GM11168 (cell line): ENCODE results near the gene MED27.

Experiments used
- in situ Hi-C: fragments of 300-500 bp; cut with MboI; formaldehyde crosslinking; loops from one replicate; pipeline ENCODE4 v1.12.0; 2022; ENCODE audit warnings: low sequenced_read_pairs; ENCODE audit not compliant: unreplicated experiment

MED27 gene

DNA sequence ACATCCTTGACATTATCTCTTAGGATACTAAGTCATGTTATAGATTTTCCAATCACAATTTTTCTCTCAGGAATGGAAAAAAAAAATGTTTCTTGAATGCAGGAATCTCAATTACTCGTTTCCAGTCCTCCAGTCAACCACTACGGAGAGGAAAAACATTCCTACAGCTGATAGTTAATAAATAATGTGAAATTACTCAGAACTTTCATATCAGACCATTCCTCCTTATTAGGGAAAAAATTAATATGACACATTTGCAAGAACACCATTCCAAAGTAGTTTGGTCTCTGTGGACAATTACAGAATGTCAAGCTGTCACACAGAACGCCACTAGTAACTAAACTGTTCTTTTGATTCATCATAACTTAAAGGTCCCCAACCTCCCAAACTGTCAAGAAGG, 31.5 kb downstream of the MED27 start:
- in situ Hi-C loops = no loop called here

DNA sequence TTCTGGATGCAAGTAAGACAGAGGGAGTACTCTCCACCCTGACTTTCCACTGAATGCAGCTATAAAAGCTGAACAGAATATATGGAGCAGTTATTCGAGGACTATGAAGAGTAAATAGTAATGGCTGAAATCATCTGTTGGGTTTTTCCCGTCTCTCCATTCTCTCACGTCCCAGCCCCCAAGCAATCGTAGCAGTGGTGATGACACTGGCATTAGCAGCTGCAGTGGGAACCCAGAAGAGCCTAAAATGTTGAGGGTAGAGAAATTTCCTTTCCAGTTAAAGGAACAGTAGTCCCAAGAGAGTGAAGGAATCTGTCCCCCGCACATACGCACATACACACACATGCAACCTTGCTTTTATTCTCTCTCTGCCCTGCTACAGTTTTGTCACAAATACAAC, 33.2 kb downstream of the MED27 start:
- in situ Hi-C loops = no loop called here

DNA sequence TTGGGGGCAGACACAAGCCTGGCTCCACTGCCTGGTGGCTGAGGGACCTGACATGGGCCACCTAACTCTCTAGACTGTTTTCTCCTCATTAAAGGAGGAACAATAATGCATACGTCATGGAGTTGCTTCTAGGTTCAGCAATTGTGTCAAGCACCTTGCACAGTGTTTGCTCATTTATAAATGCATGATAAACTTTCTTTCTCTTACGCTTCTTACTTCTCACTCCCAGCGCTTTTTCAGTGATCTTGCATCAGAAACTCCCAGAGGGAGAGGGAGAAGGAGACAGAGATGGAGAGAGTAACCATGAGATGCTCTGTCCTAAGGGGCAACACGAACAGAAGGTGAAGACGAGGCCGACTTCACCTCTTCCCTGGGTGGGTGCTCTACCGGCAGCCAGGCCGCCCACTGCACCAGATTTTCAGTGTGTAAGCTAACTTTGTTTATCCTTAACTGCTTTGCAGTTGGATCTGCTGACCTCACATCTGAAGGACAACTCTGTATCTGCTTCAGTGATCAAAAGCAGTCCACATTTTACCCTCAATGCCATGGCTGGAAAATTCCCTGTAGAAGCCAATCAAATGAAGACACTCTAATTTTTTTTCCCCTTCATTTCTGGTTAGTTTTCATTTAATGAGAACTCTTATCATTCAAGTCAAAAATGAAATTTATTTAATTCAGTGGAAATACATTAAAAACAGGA, 35.3 kb downstream of the MED27 start:
- in situ Hi-C loops = no loop called here

DNA sequence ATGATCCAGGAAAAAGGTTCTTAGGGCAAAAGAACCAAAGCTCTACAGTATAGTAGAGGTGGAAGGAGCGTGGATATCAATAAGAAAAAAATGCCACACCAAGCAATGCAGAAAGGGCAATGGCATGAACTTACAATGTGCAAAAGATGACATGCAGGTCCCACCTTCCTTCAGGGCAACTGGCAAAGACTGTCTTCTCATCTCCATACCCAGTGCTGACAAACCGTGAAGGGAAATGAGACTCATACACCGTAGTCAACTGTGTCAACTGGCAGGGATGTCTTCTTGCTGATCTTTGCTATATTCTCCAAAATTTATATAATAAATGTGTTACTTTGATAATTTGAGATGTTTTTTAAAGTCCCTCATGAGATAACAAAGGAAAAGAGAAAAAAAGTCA, 36.0 kb downstream of the MED27 start:
- in situ Hi-C loops = no loop called here

DNA sequence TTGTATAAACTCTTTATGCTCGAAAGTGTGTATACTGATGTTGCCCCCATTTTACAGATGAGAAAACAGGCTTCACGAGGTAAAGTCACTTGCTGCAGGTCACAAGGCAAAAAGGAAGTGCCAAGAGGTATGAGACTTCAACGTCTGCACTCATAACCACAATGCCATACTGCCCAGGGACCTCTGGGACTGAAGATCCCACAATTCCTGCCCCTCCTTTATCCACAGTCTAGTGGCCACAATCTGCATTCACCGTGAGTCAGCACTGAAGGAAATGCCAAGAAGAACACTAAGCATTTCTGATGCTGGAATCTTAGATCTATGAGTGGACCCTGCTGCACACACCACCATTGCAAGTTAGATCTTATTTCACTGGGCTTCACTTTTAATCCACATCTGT, 37.3 kb downstream of the MED27 start:
- in situ Hi-C loops = no loop called here

DNA sequence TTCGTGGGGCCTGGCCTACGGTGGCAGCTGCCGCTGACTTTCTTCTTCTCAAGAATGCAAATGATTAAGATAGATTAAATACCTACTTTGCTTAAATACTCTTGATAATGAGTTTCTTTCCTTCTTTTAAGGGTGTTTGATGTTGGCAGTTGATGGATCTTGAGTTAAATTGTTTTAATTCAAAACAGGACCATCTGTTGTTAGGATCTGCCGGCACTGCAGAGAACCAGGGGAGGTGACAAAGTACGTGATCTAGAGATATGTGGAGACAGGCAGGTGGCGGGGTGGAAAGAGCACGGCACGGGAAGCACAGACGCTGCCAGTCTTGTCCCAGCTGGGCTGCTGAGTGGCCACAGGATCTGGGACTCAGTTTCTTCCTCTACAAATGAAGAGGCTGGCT, 37.9 kb downstream of the MED27 start:
- in situ Hi-C loops = no loop called here

DNA sequence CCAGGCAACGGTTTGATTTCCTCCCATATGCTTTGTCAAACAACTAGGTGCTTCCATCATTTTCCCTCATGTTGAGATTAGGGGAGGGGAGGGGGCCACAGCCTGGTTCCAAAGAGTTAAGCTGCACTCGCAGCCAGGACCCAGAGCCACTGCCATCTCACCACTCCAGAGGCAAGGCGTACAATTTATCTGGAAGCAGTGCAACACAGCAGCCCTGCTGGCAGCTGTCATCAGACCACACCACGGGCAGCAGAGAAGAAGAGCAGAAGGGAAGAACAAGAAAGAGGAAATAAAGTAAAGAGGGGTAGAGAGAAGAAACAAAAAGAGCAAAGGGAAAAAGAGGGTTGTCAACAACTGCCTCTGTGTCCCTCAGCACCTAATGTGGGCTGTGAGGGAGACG, 38.9 kb downstream of the MED27 start:
- in situ Hi-C loops = no loop called here

DNA sequence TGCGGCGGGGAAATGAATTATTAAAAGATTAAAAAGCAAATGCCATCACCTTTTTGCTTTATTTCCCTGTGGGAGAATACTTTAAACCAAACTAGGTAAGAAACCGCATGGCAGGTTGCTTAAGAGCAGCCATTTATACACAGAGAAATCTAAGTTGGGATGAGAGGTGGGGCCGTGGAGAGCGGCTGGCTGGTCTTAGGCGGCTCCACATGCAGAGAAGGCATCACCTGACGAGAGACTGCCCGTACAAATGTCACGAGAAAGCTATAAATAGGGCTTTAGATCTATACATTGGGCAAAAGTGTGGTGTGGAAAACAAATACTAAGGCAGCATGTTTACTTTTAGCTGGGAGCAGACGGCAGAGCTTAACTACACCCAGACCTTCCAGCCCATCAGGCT, 39.4 kb downstream of the MED27 start:
- in situ Hi-C loops = no loop called here

DNA sequence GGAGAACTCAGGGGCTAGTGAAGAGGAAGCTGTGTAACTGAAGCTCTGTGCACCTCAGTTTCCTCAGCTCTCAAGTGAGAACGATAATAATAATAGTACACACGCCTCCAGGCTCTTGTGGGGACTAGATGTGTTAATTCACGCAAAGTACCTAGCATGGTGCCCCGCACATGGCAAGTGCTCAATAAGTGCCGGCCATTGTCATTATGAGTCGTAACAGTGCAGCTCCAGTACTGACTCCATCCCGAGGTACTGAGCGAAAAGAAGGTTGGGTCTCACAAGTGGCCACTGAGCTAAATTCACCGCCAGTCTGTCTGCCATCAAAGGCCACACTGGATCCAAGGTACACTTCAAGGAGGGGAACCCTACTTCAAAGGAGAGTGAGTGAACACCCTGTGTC, 40.4 kb downstream of the MED27 start:
- in situ Hi-C loops = no loop called here

DNA sequence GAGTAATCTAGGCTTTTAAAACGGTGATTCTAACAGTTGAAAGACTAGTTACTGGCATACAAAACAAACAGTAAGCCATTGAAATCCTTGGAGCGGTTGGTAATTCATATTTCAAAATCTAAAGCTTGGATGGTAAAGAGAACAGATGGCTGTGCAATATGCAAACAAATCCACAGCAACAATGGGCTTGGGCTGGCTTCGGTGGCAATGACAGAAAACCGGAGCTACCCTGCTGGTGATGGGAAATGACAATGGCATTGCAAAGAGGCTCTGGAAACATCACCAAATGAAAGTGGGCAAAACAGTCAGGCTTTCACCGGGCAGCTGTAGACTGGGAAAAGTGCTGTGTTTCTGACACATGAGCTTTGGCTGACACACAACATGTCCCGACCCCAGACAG, 42.2 kb downstream of the MED27 start:
- in situ Hi-C loops = no loop called here

DNA sequence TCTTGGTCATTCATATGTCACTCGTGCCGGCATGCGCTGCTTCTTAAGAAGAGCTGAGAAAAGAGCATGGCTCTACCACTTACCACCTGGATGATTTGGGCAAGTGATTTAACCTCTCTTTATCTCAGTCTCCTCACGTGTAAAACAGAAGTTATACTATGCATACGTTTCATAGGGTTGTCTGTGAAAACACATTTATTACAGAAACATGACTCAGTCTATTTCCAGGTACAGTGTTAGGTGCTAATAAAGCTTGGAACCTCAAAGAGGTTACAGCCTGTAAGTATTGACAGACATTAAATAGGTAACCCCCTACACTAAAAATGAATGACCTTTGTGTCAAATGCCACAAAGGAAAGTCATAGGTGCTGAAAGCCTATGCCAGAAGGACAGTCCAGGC, 43.1 kb downstream of the MED27 start:
- in situ Hi-C loops = no loop called here

DNA sequence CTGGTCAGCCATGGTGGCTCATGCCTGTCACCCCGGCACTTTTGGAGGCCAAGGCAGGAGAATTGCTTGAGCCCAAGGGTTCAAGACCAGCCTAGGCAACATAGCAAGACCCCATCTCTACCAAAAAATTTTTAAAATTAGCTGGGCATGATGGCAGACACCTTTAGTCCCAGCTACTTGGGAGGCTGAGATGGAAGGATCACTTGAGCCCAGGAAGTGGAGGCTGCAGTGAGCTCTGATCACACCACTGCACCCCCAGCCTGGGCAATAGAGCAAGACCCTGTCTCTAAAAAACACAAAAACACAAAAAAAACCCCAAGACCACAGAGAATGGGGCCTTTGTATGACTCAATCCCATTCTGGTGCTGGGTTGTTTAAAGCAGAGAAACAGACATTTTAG, 44.0 kb downstream of the MED27 start:
- in situ Hi-C loops = no loop called here

DNA sequence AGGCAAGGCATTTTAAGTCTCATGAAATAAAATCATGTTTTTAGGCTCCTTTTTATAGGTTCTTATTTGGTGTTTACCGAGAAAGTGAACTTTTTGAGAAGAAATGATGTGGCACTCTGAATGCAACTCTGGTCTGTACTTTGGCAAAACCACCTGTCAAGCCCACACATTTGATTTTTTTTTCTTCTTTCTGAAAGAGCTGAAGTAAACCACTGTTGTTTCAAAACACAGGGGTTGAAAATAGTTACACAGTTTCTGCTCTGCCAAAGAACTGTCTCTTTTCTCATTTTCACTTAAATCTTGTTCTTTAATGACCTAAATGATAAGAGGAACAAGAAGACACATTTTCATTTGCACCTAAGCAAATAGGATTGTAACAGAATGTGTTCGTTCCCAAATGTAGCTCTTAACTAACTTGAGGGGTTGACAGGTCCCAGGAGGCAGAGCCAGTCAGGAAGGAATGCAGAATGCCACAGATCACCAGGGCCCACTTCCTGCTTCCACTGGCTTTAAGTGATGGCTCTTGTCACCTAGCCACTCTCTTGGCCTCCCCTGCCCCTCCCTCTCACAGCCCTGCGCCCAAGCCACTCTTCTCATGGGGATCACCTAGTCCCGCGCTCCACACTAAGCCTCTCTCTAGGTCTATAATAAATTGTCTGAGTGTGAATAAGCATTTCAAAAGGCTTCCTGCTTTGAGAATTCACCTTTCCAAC, 47.3 kb downstream of the MED27 start:
- in situ Hi-C loops = no loop called here

DNA sequence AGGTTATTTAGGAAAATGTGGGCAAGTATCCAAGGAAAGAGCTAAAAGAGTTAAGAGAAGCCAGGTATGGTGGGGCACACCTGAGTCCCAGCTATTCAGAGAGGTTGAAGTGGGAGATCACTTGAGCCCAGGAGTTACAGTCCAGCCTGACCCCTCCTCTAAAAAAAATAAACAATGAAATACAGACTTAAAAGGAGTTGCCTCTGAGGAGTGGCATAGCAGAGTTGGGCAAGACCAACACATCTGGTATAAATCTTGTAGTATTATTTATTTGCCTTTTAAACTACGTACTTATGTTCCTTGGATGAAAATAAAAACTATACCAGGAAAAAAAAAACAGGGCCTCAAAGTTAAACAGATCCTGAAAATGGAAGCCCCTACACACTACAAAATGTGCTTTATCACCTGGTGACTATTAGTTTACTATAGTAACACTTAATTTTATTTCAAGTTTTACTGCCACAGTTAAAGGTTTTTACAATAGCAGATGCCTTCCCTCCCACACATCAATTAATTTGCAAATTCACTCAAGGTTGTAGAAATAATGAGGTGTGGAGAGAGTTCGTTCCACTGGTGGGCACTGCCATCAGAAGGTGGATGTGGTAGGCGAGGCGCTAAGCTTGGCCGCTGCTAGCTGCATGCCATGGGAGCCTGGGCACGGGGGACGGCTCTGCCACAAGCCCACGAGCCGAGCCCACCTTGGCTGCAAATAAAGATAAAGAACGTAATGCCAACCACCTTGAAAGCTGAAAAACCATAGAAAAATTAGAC, 48.0 kb downstream of the MED27 start:
- in situ Hi-C loops = no loop called here

DNA sequence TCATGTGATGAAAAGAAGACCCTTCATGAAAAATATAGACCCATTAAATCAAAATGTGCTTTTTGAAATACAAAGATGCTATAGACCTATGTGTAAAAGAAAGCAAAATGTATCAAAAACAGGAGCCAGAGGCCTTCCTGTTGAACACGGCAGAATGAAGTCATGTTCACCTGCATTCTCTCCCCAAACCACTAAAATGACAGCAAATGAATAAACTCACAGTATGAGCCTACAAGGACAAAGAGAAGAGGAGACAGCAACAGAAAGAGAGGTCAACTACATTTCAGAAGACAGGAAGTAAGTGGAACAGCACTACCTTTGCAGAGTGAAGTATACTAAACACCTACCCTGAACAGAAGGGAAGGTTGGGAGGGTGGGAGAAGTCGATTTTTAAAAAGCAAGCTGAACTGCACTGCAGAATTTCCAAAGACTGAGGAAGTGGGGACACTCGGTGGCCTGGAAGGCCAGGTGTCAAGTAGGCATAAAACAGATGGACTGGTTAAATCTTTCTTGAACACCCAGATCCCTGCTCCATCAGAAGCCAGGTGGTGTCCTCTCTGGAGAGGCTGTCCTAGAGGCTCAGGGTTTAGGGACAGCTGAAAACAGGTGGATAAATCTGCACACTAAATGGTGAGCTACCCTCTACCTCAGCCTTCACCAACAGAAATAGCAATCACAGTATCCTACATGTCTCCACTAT, 48.9 kb downstream of the MED27 start:
- in situ Hi-C loops = no loop called here

DNA sequence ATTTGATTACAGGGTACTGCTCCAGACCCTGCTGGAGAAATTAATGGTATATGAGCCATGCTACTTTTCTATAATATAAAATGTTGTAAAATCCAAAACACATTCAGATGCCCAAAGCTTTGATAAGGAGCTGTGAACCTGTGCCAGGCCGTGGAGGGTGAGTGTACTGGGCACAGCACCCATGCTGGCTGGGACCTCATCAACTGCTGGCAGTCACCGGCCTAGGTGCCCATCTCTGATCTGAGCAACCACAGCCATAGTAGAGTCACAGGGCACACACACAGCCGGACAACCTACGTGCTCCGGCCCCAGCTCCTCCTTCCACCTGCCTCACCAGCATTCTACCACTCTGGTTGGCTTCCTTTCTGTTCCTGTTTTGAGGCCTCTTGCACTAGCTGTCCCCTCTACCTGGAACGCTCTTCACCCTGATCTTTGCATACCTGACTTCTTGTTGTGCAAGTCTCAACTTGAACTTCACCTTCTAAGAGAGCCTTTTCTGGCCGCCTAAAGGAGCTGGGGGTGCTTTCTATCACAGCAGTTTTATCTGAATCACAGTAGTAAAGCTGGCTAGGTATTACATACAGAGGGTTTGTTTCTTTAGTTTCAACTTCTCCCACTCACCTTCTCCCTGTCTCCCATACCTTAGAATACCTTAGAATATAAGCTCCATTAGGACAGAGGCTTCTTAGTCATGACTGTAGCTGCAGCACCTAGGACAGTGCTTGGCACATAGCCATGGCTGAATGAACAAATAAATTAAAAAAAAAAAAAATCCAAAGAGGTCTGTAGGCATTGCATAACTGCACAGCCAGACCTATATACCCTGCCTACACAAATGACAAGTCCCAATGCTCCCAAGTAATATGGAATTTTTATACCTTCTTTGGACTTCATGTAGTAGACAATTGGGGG, 51.7 kb downstream of the MED27 start:
- in situ Hi-C loops = no loop called here

DNA sequence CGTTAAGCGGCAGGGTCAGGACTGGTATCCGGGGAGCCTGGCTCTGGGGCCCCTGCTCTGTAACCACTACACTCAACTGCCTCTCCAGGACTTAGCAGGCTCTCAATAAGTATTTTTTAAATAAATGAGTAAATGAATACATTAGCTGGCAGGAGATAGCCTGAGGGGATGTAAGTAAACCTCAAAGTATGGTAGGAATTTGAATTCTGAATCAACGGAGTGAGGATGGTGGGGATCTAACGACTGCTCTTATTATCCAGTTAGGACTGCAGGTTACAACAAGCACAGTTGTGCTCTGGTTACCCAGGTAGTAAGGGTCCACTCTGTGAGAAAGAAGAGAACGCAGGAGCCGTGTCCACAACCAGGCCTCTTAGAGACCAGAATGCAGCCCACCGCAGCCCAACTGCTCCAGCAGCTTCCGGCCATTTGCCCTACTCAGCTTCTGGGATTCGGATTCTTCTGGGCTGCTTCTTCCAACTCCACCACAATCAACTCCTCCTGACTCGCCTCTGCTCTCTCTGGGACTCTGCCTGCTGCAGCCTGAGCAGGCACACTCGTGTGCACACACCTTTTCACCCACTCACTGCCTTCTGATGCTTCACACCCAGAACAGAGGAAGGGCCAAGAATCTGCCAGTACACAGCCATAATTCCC, 52.6 kb downstream of the MED27 start:
- in situ Hi-C loops = no loop called here

DNA sequence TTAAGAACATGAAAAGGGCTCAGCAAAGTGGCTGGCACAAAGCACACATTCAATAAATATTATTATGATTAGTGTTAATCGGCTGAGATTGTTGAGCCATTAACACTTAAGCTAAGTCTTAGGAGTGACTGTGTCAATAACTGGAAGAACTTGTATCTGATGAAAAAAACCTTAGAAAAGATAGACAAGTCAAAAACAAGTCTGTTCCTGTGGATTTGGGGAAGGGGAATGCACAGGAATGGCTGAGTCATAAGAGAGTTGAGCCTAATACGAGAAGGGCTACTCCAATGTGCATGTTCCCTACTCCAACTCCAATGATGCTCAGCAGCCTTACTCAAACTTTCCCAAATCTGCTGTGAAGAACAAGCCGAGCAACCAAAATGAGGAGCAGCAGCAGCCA, 53.9 kb downstream of the MED27 start:
- in situ Hi-C loops = no loop called here

DNA sequence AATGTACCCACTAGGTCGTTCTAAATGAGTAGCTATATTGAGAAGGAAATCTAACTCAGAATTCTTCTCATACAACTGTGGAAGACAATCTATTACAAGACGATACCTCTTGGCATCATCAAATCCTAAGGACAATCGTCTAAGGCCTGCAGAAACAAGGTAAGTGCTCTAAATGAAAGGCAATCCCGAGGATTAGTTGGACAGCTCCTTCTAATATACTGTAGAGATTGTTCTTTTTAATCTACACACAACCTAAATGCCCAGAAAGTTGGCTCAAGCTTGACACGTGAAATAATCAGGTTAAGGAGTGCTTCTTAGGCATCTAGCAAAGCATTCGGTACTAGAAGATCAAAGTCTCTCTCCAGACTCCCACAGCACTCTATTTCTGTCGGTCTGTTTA, 55.1 kb downstream of the MED27 start:
- in situ Hi-C loops = no loop called here
